ENCODE results near the gene TMEM198. TPM values are rescaled to one million over a fixed set of nuclear protein-coding genes. Genes with fewer than 3 reads are reported as not detected.

Gene TMEM198, protein sequence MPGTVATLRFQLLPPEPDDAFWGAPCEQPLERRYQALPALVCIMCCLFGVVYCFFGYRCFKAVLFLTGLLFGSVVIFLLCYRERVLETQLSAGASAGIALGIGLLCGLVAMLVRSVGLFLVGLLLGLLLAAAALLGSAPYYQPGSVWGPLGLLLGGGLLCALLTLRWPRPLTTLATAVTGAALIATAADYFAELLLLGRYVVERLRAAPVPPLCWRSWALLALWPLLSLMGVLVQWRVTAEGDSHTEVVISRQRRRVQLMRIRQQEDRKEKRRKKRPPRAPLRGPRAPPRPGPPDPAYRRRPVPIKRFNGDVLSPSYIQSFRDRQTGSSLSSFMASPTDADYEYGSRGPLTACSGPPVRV
- 5.8 and 6.2 TPM in 2 replicates for total RNA-seq (2014; rRNA removed; shearing (Covaris generic))
- polyA plus RNA-seq (2016; fragmentation: Nextera tagmentation; extraction: Ambion mirVana), result 1.7 and 2.2 TPM in 2 replicates

DNA sequence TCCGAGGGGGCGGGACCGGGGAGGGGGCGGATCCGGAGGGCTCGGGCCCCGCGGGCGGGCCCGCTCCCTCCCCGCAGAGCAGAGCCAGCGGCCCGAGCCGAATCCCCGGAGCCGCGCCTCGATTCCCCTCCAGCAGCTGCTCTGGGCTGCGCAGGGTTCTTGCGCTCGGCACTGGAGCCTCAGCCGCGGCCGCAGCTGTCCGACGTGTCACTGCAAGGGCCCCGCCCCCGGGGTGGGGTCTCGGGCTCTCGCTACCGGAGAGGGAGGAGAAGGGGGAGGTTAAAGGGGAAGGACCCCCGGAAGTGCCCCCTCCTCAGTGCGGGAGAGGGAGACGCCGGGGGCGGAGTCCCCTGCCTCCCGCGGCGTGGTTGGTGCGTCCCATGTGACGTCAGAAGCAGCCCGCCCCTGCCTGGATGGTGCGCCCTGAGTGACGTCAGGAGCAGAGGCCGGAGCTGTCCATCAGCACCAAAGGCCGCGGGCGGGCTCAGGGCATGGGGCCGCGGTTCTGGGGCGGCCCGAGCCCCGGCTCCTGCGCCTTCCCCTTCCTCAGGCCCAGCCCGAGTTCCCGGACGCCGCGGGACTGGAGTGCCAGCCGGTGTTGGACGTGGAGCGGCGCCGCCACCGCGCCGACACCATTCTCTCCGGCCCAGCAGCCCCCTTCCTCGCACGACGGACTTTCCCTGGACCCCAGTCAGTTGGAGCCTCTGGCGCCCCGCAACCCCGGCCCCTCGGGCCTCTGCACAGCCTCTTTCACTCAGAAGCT lies at the start of gene TMEM198, which contains the start of gene CHPF:
TMEM198 (plus strand) TSS at position 433 of the 763 bp plus-strand sequence. CDS start 700 bp downstream, outside the sequence.
CHPF (minus strand) TSS at position 214 of the 763 bp plus-strand sequence. CDS start 271 bp downstream, outside the sequence.
- Histone ChIP-seq H2AFZ (peak within 1 kb of the TSS; percentile 76), H3K4me1 (ENCODE audit: insufficient read depth) (no peaks in the 10 kb centered on the region), H3K9me3 (ENCODE audit: low read depth) (no peaks in the 10 kb centered on the region), H3K27ac (peak within 1 kb of the TSS; percentile 76), H4K20me1 (ENCODE audit: insufficient read depth) (no peaks in the 10 kb centered on the region), H3F3A (ENCODE audit: insufficient read depth) (peaks cover 9% of the 10 kb centered on the region), H3K9ac (peak within 1 kb of the TSS; percentile 83), H3K4me2 (ENCODE audit: unreplicated experiment) (peak within 1 kb of the TSS; percentile 85), H3K36me3 (ENCODE audit: low read depth) (peaks cover 11% of the 10 kb centered on the region; the same call in 1 of the 2 replicates), H3K9me2 (ENCODE audit: insufficient read depth) (no peaks in the 10 kb centered on the region), H3K27me3 (replicated peaks; ENCODE audit: insufficient read depth) (no peaks in the 10 kb centered on the region), H3K79me2 (ENCODE audit: insufficient read depth) (peaks cover 35% of the 10 kb centered on the region), H3K4me3 (peak within 1 kb of the TSS; percentile 80)
- 1 to 4% methylated on average over 43 to 65 of the region's 75 CpGs for WGBS, 2 experiments (ENCODE audit: low coverage in 1 of 2, low lambda C conversion rate in 2 of 2, missing lambda C conversion rate in 2 of 2)
- in situ Hi-C loops (cut with MboI), result no loop called here
- TF ChIP-seq EZH2 (IDR thresholded peaks at IDR 0.05; ENCODE audit: insufficient read depth, poor library complexity, severe bottlenecking), result no peak
- no peak for TF ChIP-seq EZH2phosphoT487 (IDR thresholded peaks at IDR 0.05; ENCODE audit: insufficient read depth, low read depth)
- peak; percentile 98 for DNase-seq

GRCh38 chr2:219494952-219495530 lies 48.8 kb upstream of the TMEM198 start:
- no peak overlapping the region for H3K27ac ChIP-seq
- H3K36me3 ChIP-seq (ENCODE audit: low read depth), result no peaks in the 10 kb centered on the region
- no peak overlapping the region for H2AFZ ChIP-seq

GRCh38 chr2:219495531-219496122 lies 48.2 kb upstream of the TMEM198 start:
- Histone ChIP-seq H3K9ac (no peak overlapping the region), H3K9me3 (ENCODE audit: low read depth) (no peaks in the 10 kb centered on the region), H3K4me1 (ENCODE audit: insufficient read depth) (peaks cover 13% of the 10 kb centered on the region), H2AFZ (no peak overlapping the region), H3K27ac (no peak overlapping the region), H4K20me1 (ENCODE audit: insufficient read depth) (no peaks in the 10 kb centered on the region), H3K4me3 (no peak overlapping the region), H3K36me3 (ENCODE audit: low read depth) (no peaks in the 10 kb centered on the region), H3F3A (ENCODE audit: insufficient read depth) (no peaks in the 10 kb centered on the region), H3K79me2 (ENCODE audit: insufficient read depth) (peaks cover 18% of the 10 kb centered on the region), H3K27me3 (replicated peaks; ENCODE audit: insufficient read depth) (no peaks in the 10 kb centered on the region), H3K9me2 (ENCODE audit: insufficient read depth) (no peaks in the 10 kb centered on the region), H3K4me2 (ENCODE audit: unreplicated experiment) (no peak overlapping the region)
- TF ChIP-seq EZH2 (IDR thresholded peaks at IDR 0.05; ENCODE audit: insufficient read depth, poor library complexity, severe bottlenecking), result no peak
- no peak for TF ChIP-seq EZH2phosphoT487 (IDR thresholded peaks at IDR 0.05; ENCODE audit: insufficient read depth, low read depth)
- in situ Hi-C loops (cut with MboI), result no loop called here
- WGBS, 2 experiments (ENCODE audit: low coverage in 1 of 2, low lambda C conversion rate in 2 of 2, missing lambda C conversion rate in 2 of 2), result 29 to 45% methylated on average over 14 of the region's 14 CpGs
- DNase-seq, result peak; percentile 79

More at GRCh38 chr2:219494952-219495530, 48.8 kb upstream of the TMEM198 start:
- peaks cover 8% of the 10 kb centered on the region for H3K4me1 ChIP-seq (ENCODE audit: insufficient read depth)
- no peaks in the 10 kb centered on the region for H3K9me2 ChIP-seq (ENCODE audit: insufficient read depth)
- in situ Hi-C loops (cut with MboI), result no loop called here
- no peaks in the 10 kb centered on the region for H3F3A ChIP-seq (ENCODE audit: insufficient read depth)
- DNase-seq, result no peak
- no peaks in the 10 kb centered on the region for H3K27me3 ChIP-seq (replicated peaks; ENCODE audit: insufficient read depth)
- TF ChIP-seq EZH2phosphoT487 (IDR thresholded peaks at IDR 0.05; ENCODE audit: insufficient read depth, low read depth) (no peak), EZH2 (IDR thresholded peaks at IDR 0.05; ENCODE audit: insufficient read depth, poor library complexity, severe bottlenecking) (no peak)
- no peak overlapping the region for H3K9ac ChIP-seq
- H4K20me1 ChIP-seq (ENCODE audit: insufficient read depth), result no peaks in the 10 kb centered on the region
- H3K9me3 ChIP-seq (ENCODE audit: low read depth), result no peaks in the 10 kb centered on the region
- WGBS, 2 experiments (ENCODE audit: low coverage in 1 of 2, low lambda C conversion rate in 2 of 2, missing lambda C conversion rate in 2 of 2), result 22 to 23% methylated on average over 10 of the region's 10 CpGs
- H3K79me2 ChIP-seq (ENCODE audit: insufficient read depth), result peaks cover 13% of the 10 kb centered on the region
- H3K4me3 ChIP-seq, result no peak overlapping the region
- no peak overlapping the region for H3K4me2 ChIP-seq (ENCODE audit: unreplicated experiment)

Measured in GM23248 (cell line).